PC-3 (cell line): ENCODE measurements around the gene THADA. TPM values are rescaled to one million over a fixed set of nuclear protein-coding genes. Genes with fewer than 3 reads are reported as not detected.

Experiments
- ATAC-seq: fragments of 200-7000 bp; cut with Tn5 transposase; 2 replicates; pipeline ENCODE4 v1.9.1; 2020; ENCODE audit warnings: mild to moderate bottlenecking, moderate library complexity
- BruUV-seq: library from RNA; stranded (reverse); fragments of 400-500 nt; replicated peaks from 2 replicates; lab custom pipeline; 2021; lab: Mats Ljungman, UMichigan
- CTCF ChIA-PET: fragments of 300-600 bp; sonication (Branson Sonifier 250); formaldehyde crosslinking; loops from one replicate; lab custom pipeline; 2022; ENCODE audit warnings: antibody characterized with exemption; lab: Charles Lee
- POLR2A ChIA-PET: fragments of 300-600 bp; sonication (Branson Sonifier 250); formaldehyde crosslinking; loops from one replicate; lab custom pipeline; 2022; ENCODE audit warnings: antibody characterized with exemption; ENCODE audit not compliant: unreplicated experiment; lab: Charles Lee
- DNase-seq: peaks from one replicate; pipeline ENCODE4 v3.0.0-alpha.2; 2015
- H2AFZ ChIP-seq: fragments of 300-600 bp; sonication (generic); 2 replicates; pipeline ENCODE4 v1.6.0; 2016; ENCODE audit warnings: antibody characterized with exemption, low read length
- H3F3A ChIP-seq: fragments of 300-600 bp; sonication (generic); one replicate; pipeline ENCODE4 v1.6.0; 2017; ENCODE audit warnings: antibody characterized with exemption, low read length, control low read depth, mild to moderate bottlenecking; ENCODE audit not compliant: unreplicated experiment
- H3K27ac ChIP-seq: fragments of 300-600 bp; sonication (generic); 2 replicates; pipeline ENCODE4 v1.5.1; 2016; ENCODE audit warnings: mild to moderate bottlenecking, low read length
- H3K27me3 ChIP-seq: fragments of 300-600 bp; sonication (generic); 2 replicates; pipeline ENCODE4 v1.6.1; 2016; ENCODE audit warnings: low read length, mixed read lengths
- H3K36me3 ChIP-seq: fragments of 300-600 bp; sonication (generic); 2 replicates; pipeline ENCODE4 v1.6.1; 2016; ENCODE audit warnings: low read depth, mixed run types, low read length, mixed read lengths
- H3K4me1 ChIP-seq: fragments of 300-600 bp; sonication (generic); 2 replicates; pipeline ENCODE4 v1.5.1; 2016; ENCODE audit warnings: low read length; ENCODE audit not compliant: insufficient read depth
- H3K4me2 ChIP-seq: fragments of 300-600 bp; sonication (generic); 2 replicates; pipeline ENCODE4 v1.6.0; 2016; ENCODE audit warnings: low read length
- H3K4me3 ChIP-seq: fragments of 300-600 bp; sonication (generic); 2 replicates; pipeline ENCODE4 v1.5.1; 2016; ENCODE audit warnings: mild to moderate bottlenecking, low read length, mixed read lengths
- H3K79me2 ChIP-seq: fragments of 300-600 bp; sonication (generic); 2 replicates; pipeline ENCODE4 v1.6.1; 2017; ENCODE audit warnings: low read length, mixed read lengths
- H3K9ac ChIP-seq: fragments of 300-600 bp; sonication (generic); 2 replicates; pipeline ENCODE4 v1.6.0; 2016; ENCODE audit warnings: mild to moderate bottlenecking, low read length
- H3K9me2 ChIP-seq: fragments of 300-600 bp; sonication (generic); replicated peaks from 2 replicates; pipeline ENCODE4 v1.6.1; 2016; ENCODE audit warnings: mixed run types, low read length, mixed read lengths
- H3K9me3 ChIP-seq: fragments of 300-600 bp; sonication (generic); 2 replicates; pipeline ENCODE4 v1.6.1; 2016; ENCODE audit warnings: low read length, mixed read lengths
- H4K20me1 ChIP-seq: fragments of 300-600 bp; sonication (generic); 2 replicates; pipeline ENCODE4 v1.6.1; 2016; ENCODE audit warnings: low read length, mixed read lengths
- CTCF ChIP-seq: fragments of 300-600 bp; sonication (generic); conservative IDR thresholded peaks from 2 replicates; pipeline ENCODE4 v1.5.1; 2017; ENCODE audit warnings: antibody characterized with exemption, low read depth, mild to moderate bottlenecking, low read length
- EZH2 ChIP-seq: fragments of 300-600 bp; sonication (generic); IDR thresholded peaks from one replicate; pipeline ENCODE4 v1.6.1; 2017; ENCODE audit warnings: antibody characterized with exemption, mild to moderate bottlenecking, low read length; ENCODE audit not compliant: unreplicated experiment
- EZH2phosphoT487 ChIP-seq: fragments of 300-600 bp; sonication (generic); IDR thresholded peaks from 2 replicates; pipeline ENCODE4 v1.6.1; 2018; ENCODE audit warnings: mild to moderate bottlenecking, antibody characterized with exemption, low read length, borderline replicate concordance
- intact Hi-C: fragments of 100-400 bp; cut with micrococcal nuclease; formaldehyde crosslinking; loops from 2 replicates; pipeline ENCODE4 v1.9.0; 2023
- total RNA-seq: library from RNA; depleted of rRNA; stranded (reverse); fragments of >200 nt; gene quantifications from 2 replicates; pipeline ENCODE4 v1.2.3, GENCODE V29; 2014

Gene THADA
- total RNA-seq, 1 experiment from 2014 or later: 33.6 TPM

DNA sequence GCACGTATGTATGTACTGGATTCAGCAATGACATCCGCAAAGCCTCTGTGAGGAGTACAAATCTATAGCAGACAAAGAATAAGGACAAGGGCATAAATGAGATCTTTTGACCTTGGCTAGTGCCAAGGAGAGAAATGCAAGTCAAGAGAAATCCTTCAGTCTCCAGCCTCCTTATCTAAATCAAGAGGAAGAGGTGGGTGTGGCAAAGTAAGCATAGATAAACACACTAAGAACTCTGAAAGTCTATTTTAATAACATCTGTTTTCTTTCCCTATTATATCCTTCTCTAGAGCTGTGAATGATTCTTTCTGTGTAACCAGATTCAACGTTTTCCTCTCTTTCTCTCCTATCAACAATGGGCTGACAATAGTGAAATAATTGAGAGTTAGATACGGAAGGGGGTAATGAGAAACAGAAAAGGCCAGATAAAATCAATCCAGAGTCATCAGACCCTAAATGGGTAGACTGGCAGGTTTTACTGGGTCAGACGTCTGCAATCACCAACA is 250.9 kb downstream of the THADA start:
- Histone ChIP-seq H3K9me2 (no peaks in the 10 kb centered on the region), H3F3A (peaks cover 5% of the 10 kb centered on the region), H4K20me1 (no peaks in the 10 kb centered on the region), H2AFZ (no peak overlapping the region), H3K79me2 (no peaks in the 10 kb centered on the region), H3K4me1 (peaks cover 18% of the 10 kb centered on the region), H3K9me3 (no peaks in the 10 kb centered on the region), H3K27me3 (no peaks in the 10 kb centered on the region), H3K36me3 (no peaks in the 10 kb centered on the region), H3K9ac (no peak overlapping the region), H3K4me3 (no peak overlapping the region), H3K4me2 (no peak overlapping the region), H3K27ac (no peak overlapping the region)
- no peak for DNase-seq
- ATAC-seq: no peak
- intact Hi-C loops: loop anchor here (5.0 kb wide), 1 partner anchor 53 kb away; no protein-coding TSS in a partner anchor
- TF ChIP-seq CTCF (no peak), EZH2 (no peak), EZH2phosphoT487 (no peak)
- ChIA-PET POLR2A (no interaction called here), CTCF (no interaction called here)
- no TSS peak for BruUV-seq

GRCh38 chr2:43343573-43344304 is 252.1 kb downstream of the THADA start:
- no peak overlapping the region for H2AFZ ChIP-seq
- no peaks in the 10 kb centered on the region for H3K79me2 ChIP-seq
- TF ChIP-seq EZH2phosphoT487 (no peak), EZH2 (no peak), CTCF (no peak)
- H4K20me1 ChIP-seq: no peaks in the 10 kb centered on the region
- no peak overlapping the region for H3K4me3 ChIP-seq
- H3K9me3 ChIP-seq: no peaks in the 10 kb centered on the region
- H3F3A ChIP-seq: peaks cover 5% of the 10 kb centered on the region
- no peaks in the 10 kb centered on the region for H3K27me3 ChIP-seq
- no peak overlapping the region for H3K9ac ChIP-seq
- no peak overlapping the region for H3K27ac ChIP-seq
- no peaks in the 10 kb centered on the region for H3K36me3 ChIP-seq
- H3K9me2 ChIP-seq: no peaks in the 10 kb centered on the region
- ATAC-seq: no peak
- ChIA-PET CTCF (no interaction called here), POLR2A (no interaction called here)
- peaks cover 23% of the 10 kb centered on the region for H3K4me1 ChIP-seq
- BruUV-seq: TSS peak; percentile 20
- no peak for DNase-seq
- intact Hi-C loops: loop anchor here (5.0 kb wide), 1 partner anchor 51 kb away; no protein-coding TSS in a partner anchor
- H3K4me2 ChIP-seq: no peak overlapping the region
